NCI-H446 treated with DMSO at 0.1 percent for 48 hours (cell line): Measurements from ENCODE around the gene GIGYF2.

Source experiments
- DNase-seq: peaks from one replicate; lab custom pipeline; 2025; lab: John Stamatoyannopoulos, UW

GIGYF2 gene

DNA sequence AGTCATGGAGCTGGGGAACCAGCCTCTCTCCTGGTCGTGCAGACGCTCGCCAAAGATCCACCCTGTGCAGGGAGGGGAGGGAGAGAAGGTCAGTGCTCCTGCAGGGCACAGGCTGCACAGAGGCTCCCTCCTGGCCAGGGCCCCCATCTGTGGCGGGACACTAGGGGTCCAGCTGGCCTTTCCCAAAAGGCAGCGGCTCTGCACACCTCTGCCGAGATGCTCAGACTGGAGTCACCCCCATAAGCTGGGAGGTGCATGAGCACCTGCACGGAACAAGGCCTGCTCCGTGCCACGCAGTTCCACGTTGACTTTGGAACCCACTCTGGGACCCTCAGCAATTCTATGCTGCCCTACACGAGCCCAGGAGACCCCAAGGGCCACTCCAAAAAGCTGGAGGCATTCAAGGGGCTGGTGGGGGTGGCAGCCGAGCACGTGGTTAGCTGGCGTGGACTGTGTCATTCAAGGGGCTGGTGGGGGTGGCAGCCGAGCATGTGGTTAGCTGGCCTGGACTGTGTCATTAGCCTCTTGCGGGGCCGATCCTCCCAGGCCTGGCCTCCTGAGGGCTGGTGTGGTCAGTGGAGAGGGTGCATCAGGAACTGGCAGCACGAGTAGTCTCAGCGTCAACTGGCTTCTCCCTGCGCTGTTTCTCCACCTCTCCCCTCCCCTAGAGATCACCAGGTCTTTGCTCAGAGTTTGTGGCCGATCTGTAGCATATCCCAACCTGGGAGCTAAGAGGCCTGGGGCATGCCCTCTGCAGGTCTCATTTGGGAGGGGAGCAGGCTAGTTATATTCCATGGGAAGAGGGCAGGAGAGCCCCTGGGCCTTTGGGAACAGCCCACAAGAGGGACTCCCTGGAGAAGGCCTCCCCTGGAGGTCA is 182.7 kb downstream of the GIGYF2 start:
- DNase-seq, result no peak

- no peak for DNase-seq
Observed at GRCh38 chr2:232880764-232881351, 183.7 kb downstream of the GIGYF2 start.

DNA sequence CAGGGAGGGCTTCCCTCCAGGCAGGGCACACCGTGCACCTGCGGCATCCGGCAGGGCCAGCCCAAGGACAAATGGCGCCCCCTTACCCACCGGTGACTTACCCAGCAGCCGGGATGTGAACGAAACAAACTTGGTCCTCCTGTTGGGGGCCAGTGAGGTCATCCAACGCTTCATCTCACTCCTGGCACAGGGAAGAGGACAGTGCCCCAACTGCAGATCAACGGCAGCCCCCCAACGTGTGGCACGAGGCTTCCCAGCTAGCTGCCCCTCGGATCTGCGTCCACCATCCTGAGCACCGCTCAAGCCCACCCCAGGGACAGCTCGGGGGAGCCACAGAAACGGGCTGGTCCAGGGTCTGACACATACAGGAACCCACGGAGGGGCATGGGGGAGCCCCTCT is 185.0 kb downstream of the GIGYF2 start:
- DNase-seq, result no peak

GRCh38 chr2:232882505-232883115 is 185.5 kb downstream of the GIGYF2 start:
- DNase-seq, result no peak

- DNase-seq, result no peak
Observed at GRCh38 chr2:232883116-232883721, 186.1 kb downstream of the GIGYF2 start.

DNA sequence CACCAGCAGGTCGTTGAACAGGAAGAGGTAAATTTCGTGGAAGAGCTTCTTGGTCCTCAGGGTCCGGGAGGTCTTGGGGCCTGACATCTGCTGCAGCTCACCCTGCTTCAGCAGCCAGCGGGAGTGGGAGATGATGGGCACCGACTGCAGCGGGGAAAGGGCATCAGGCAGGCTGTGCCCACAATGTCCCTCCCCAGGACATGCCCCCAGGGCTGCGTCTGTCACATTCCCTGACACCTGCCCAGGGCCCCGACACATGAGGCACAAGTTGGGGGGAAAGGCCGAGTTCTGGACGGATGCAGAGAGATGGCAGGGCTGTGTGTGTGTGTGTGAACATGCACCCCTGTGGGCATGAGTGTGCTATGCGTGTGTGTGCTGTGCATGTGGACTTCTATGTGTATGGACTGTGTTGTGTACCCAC is 186.9 kb downstream of the GIGYF2 start:
- no peak for DNase-seq

- no peak for DNase-seq
Observed at GRCh38 chr2:232884549-232885263, 187.6 kb downstream of the GIGYF2 start.

- DNase-seq, result no peak
Observed at GRCh38 chr2:232885264-232885961, 188.3 kb downstream of the GIGYF2 start.

GRCh38 chr2:232886176-232886575 is 189.0 kb downstream of the GIGYF2 start:
- no peak for DNase-seq

GRCh38 chr2:232886632-232887031 is 189.5 kb downstream of the GIGYF2 start:
- no peak for DNase-seq

- no peak for DNase-seq
Observed at GRCh38 chr2:232887171-232887850, 190.2 kb downstream of the GIGYF2 start.

DNA sequence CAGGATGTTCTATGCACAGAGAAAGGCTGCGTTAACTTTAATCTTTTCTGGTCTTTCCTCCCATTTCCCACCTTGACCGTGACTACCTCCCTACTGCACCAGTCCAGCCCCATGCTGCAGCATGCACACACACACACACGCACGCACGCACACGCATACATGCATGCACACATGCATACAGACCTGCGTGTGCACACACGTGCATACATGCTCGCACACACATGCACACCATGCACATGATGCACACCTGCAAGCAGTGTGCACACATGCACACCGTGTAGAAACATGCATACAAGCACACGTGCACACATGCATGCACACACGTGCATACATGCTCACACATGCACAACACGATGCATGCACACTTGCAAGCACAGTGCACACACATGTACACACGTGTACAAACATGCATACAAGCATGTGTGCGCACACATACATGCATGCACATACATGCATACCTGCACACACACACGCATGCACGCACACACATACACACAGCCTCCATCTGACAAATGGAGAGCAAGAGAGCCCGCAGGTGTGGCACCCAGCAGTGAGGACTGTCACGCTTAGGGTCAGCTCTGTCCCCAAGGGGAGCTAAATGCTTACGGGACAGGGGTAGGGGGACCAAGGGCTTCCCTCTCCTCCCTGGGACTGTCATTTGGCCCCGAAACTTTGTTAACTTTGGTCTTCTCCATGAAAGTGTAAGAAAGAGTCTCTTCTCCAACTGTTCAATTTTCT is 191.1 kb downstream of the GIGYF2 start:
- no peak for DNase-seq

DNA sequence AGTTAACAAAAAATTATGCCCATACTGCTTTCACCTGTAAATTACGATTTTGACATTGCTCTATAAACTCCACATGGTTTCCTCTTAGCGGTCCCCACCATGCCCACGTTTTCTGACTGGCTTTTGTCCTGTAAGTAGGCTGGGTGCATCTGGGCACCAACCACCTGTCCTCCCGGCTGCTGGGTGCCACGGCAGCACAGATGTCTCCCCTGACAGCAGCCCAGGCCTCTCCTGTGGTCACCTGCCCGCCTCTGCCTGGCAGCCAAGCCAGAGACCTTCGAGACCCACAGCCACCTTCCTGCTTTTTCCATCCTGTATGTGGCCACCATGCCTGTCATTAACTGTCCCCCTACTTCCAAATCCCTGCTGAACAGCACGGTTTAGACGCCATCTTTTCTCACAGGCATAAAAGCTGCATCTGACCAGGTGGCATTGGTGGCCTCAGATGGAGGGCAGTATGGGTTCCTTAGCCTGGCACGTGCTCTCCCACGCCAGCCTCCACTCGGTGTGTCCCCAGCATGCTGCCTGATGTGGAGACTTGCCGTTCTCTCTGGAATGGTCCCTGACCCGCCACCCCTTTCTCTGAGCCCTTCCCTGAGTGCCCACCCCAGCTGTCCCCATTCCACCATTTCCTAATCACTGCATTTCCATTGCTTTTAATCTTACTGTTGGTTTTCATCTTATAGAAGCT is 191.9 kb downstream of the GIGYF2 start:
- DNase-seq, result no peak

- DNase-seq, result no peak
Observed at GRCh38 chr2:232889876-232890401, 192.8 kb downstream of the GIGYF2 start.

DNA sequence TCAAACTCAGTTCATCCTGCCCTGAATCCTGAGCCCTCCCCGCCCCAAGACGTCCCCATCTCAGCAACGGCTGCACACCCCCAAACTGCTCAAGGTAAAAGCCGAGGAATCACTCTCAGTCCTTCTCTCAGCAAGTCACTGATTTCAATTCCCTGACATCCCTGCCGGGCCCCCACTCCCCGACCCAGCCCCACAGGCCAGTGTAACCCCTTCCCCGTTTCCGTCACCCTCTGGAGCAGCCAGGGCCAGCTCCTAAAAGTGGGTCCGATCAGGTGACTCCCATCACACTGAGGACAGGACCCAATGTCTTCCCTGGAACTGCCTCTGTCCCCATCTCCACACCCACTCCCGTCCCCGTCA is 193.4 kb downstream of the GIGYF2 start:
- DNase-seq, result no peak

DNA sequence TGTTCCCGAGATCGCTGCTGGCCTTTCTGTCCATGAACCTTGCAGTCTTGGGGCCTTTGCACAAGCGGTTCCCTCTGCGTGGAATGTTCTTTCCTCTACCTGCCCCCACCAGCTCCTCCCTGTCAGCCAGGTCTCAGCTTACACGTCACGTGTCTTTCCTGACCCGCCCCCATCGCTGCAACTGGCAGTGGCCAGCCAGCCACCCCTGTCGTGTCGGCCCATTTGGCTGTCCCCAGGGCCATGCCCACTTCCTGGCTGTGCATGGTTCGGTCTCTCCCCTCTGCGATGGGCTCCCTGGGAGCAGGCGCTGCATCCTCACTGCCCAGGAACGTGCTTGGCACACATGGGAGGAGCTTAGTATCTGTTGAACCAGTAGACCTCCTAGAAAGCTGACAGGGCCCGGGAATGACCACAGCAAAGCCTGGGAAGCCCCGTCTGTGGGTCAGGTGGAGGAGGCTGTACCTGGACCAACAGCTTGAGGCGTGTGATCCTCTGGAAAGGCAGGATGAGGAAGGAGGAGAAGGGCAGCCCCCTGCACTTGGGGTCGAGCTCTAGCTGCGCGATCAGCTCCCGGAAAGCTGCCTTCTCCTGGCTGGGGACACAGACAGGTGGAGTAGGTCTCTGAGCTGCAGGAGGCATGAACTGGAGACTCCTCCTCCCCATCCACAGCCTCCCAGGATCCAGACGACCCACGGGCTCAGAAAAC is 193.9 kb downstream of the GIGYF2 start:
- no peak for DNase-seq

GRCh38 chr2:232891621-232892071 is 194.5 kb downstream of the GIGYF2 start:
- no peak for DNase-seq

DNA sequence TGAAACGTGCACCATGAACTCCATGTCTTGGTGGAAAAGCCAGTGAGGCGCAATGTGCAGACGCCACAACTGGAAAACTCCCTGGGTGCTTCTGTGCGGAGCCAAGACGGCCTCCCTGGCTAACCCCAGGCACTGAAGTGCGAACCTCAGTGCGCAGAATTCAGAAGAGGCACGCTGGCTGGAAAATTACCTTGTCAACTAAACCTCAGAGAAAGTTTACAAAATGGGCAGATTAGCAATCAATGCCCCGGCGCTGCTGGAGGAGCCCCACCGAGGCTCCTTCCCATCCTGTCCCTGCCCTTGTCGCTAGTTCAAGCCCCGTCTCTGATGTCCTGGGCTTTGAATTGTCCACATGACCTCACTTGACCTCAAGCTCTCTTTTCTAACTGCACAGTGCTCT is 195.1 kb downstream of the GIGYF2 start:
- no peak for DNase-seq

- DNase-seq, result no peak
Observed at GRCh38 chr2:232892843-232893242, 195.7 kb downstream of the GIGYF2 start.
